Adrenal gland (tissue), 5 donors: Measurements from ENCODE around the gene THSD4.

Source experiments
- CTCF ChIP-seq, 6 experiments: fragments of 450-650 bp in 4 of 6; fragments of 200-600 bp in 2 of 6; sonication (generic) in 1 of 6; IDR thresholded peaks; 1 replicate in 5 of 6; 2 replicates in 1 of 6; pipeline versions ENCODE4 v1.5.1 to v1.8.0; 2016 to 2021; ENCODE audit warnings: antibody characterized with exemption in 6 of 6, mild to moderate bottlenecking in 2 of 6, moderate library complexity in 1 of 6
- POLR2A ChIP-seq, 2 donors: fragments of 450-650 bp; IDR thresholded peaks; one replicate each; pipeline ENCODE4 v1.6.1; 2017; ENCODE audit warnings: antibody characterized with exemption in 2 of 2, mild to moderate bottlenecking in 2 of 2, moderate library complexity in 1 of 2
- donor health status: DM: no; HTN: no; CAD: no.

DNA sequence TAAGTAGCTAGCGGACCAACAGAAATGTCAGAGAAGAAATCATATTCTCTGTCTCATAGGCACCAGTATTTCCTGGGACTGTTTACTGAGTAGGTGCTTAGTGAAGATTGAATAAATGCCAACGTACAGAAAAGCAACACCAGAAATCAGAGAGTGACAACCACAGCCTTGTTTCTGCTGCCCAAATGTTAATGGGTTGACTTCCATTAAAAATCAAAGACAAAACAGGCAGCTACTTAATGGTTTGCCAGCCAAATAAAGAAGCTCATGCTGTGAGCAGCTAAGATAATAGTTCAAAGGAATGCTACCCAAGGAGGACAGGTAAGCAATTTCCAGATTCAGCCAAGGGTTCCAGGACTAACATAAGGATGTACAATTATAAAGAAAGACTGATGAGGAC, 270.7 kb downstream of the THSD4 start:
- TF ChIP-seq CTCF (IDR thresholded peaks at IDR 0.05) (no peak), POLR2A (IDR thresholded peaks at IDR 0.05) (no peak)
